GM21825 (cell line): Measurements from ENCODE around the gene PCNX2.
"Not testable (repeated sequence)": the region's sequence is repeated elsewhere in the genome, so short reads cannot be mapped to it uniquely, and the experiment has no call there.

Source experiments
- ATAC-seq: cut with Tn5 transposase; IDR thresholded peaks from one replicate; pipeline ENCODE4 v1.9.1; 2021; ENCODE audit warnings: mild to moderate bottlenecking, moderate library complexity; ENCODE audit not compliant: unreplicated experiment

Gene PCNX2

DNA sequence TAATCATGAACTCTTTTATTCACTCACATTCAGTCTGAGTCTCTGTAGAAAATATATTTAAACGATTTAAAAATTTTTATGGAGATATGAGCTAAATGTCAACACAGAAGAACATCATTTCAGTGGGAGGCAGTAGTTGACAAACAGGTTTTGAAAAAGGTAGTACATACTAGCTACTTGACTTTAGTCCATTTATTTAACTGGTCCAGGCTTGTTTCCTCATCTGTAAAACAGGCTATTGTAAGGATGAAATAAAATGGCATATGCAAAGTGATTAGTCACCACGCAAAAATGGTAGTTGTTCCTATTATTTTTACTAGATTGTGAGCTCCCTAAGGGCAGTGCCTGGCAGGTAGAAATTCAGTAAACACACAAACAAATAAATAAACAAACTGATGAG is 270.0 kb downstream of the PCNX2 start:
- ATAC-seq, result no peak

GRCh38 chr1:233025157-233025556 is 270.4 kb downstream of the PCNX2 start:
- ATAC-seq, result no peak

- no peak for ATAC-seq
These were observed 271.3 kb downstream of the PCNX2 start for GRCh38 chr1:233024199-233024598.

GRCh38 chr1:233022246-233022645 is 273.3 kb downstream of the PCNX2 start:
- no peak for ATAC-seq

- no peak for ATAC-seq
These were observed 275.1 kb downstream of the PCNX2 start for GRCh38 chr1:233020426-233020825.

DNA sequence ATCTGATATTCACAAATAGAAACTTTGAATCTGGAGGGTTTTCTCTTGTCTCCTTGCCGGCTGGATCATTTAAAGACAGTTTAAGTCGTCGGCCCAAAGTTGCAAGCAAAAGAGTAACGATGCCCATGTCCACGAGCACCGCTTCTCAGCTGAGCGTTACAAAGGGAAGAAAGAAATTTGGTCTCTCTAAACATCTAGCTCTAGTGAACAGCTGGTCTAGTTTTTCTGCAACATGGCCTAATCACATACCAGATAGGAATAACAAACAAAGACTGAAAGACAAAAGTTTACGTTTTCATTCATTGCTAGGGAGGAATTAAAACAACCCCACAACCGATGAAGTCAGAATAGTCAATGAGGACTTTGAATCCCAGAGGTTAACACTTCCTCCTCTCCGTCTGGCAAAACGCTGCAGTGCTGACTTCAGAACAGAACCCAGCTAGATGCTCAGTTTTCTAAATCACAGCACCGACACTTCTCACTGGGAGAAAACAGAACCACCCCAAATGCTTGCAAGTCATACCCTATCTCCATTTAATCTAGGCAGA is 275.7 kb downstream of the PCNX2 start:
- ATAC-seq, result no peak

DNA sequence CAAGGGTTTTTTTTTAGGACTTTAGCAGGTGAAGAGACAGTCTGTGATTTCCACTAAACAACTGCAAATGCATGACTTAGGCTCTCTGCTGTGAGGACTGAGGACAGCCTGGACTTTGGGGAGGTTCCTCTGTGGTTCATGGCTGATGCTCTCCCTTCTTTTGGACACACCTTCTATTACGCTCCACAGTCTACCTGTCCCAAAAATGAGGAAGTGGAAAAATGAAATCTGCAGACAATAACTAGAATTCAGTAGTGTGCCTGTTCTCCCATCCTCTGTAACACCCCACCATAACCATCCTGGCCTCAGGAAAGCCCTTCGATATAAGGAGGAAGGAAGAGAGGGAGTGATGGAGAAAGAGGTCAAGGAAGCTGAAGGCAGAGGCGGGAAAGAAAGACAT is 276.4 kb downstream of the PCNX2 start:
- ATAC-seq, result no peak

GRCh38 chr1:233016798-233017197 is 278.7 kb downstream of the PCNX2 start:
- ATAC-seq, result no peak

DNA sequence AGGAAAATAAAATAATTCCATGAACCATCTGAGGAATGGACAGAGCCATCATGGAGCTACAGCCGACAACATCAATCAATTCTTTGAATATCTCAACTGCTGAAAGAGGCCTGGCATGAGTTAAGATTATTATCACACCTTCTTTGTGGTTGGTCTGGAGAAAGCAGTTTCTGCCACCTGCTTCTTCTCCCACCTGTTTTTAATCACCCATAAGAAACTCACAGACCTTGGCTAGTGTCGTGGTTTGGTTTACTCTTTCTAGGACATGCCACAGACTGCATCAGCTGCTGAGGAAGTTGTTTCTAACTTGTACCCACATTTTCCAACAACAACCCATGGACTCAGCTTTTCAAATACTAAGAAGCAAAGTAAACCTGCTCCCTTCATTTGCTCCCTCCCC is 279.6 kb downstream of the PCNX2 start:
- ATAC-seq, result no peak

GRCh38 chr1:233012021-233012420 is 283.5 kb downstream of the PCNX2 start:
- ATAC-seq, result no peak

DNA sequence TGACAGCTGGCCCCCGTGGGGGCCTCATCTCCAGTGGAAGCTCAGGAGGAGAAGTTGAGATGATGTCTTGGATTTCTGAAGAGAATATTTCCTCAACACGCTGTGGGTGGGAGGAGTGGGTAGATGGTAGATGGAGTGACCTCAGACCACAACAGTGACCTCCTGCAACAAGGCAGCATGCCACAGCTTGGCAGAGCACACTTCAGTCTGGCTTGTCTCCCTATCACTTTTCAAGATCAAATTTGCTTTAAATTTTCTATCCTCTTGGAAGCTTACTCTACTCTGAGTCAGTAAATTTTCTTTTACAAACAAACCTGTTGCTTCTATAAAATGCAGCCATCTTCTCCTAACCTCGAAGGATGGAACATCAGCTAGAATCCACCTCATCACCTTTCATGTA is 285.4 kb downstream of the PCNX2 start:
- ATAC-seq, result no peak

DNA sequence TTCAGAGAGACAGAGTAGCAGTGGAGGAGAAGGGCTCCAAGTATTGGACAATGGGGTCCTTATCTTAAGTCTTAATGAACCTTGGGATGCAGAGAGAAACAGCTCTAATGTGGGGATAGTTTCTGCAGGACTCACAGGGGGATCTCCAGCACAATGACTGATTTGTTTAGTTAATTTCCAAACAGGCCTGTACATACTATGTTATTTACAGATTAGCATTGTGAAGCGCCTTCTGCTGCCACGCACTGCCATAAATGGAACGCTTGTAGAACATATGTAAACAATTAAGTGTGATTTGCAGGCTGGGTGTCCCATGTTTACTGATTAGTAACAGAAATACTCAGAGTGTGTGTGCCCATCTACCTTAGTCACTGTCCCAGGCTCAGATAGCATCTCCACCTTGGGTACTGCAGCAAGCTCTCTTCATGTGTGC is 289.0 kb downstream of the PCNX2 start:
- ATAC-seq, result no peak

GRCh38 chr1:233006108-233006507 is 289.4 kb downstream of the PCNX2 start:
- ATAC-seq, result no peak

DNA sequence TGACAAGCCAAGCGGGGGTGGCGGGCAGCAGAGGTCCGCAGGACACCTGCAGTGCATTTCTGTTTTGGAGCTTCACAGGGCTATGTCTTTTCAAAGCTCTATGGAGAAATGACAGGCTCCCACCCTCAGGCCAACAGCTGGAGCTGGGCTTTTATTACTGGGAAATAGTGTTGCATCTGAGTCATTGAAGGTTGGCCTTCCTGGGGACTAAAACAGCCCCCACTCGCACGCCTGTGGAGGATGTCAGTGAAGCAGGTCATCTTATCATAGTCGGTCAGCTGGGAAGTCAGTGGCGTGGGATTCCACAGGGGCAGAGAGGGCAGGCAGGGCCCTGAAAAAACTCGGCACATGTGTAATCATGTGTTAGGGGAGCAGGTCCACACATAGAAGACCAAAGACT is 289.8 kb downstream of the PCNX2 start:
- no peak for ATAC-seq

- no peak for ATAC-seq
These were observed 290.4 kb downstream of the PCNX2 start for GRCh38 chr1:233005156-233005555.

- ATAC-seq, result no peak
These were observed 291.1 kb downstream of the PCNX2 start for GRCh38 chr1:233004451-233004850.

- not testable (repeated sequence) for ATAC-seq
These were observed 291.9 kb downstream of the PCNX2 start for GRCh38 chr1:233003638-233004037.

GRCh38 chr1:232999956-233000625 is 295.4 kb downstream of the PCNX2 start:
- ATAC-seq, result no peak

GRCh38 chr1:232998646-232999045 is 296.9 kb downstream of the PCNX2 start:
- no peak for ATAC-seq

- ATAC-seq, result no peak
These were observed 297.4 kb downstream of the PCNX2 start for GRCh38 chr1:232998138-232998537.

GRCh38 chr1:232996143-232996542 is 299.4 kb downstream of the PCNX2 start:
- ATAC-seq, result no peak

DNA sequence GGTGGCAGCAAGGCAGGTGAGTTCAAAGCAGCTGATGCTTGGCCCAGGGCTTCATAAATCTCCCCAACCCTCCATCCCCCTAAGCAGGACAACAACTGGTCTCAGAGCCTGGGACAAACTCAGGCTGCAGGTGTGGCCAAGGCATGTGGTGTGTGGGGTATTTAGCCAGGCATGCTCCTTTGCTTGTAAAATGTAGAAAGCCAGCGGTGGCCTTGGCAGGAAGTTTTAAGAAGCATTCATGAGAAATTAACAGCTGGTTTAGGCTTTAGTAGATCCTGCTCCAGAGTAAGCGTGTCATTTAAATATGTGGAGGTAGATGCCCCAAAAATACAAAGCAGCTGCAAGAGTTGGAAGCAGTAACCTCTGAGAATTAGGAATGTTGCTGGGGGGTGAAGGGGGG is 300.3 kb downstream of the PCNX2 start:
- no peak for ATAC-seq

DNA sequence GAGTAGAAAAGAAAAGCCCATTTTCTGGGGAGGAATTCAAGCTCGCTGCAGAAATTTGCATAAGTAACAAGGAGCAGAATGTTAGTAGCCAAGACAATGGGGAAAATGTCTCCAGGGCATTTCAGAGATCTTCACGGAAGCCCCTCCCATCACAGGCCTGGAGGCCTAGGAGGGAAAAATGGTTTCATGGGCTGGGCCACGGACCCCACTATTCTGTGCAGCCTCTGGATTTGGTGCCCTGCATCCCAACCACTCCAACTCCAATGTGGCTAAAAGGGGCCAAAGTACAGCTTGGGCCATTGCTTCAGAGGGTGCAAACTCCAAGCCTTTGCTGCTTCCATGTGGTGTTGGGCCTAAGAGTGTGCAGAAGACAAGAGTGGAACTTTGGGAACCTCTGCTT is 302.0 kb downstream of the PCNX2 start:
- ATAC-seq, result no peak
